ENCODE data around the gene MARCKS. TPM values are rescaled to one million over a fixed set of nuclear protein-coding genes. Genes with fewer than 3 reads are reported as not detected.

Gene MARCKS
- total RNA-seq, 1 experiment from 2014 or later: 35.3 TPM

DNA sequence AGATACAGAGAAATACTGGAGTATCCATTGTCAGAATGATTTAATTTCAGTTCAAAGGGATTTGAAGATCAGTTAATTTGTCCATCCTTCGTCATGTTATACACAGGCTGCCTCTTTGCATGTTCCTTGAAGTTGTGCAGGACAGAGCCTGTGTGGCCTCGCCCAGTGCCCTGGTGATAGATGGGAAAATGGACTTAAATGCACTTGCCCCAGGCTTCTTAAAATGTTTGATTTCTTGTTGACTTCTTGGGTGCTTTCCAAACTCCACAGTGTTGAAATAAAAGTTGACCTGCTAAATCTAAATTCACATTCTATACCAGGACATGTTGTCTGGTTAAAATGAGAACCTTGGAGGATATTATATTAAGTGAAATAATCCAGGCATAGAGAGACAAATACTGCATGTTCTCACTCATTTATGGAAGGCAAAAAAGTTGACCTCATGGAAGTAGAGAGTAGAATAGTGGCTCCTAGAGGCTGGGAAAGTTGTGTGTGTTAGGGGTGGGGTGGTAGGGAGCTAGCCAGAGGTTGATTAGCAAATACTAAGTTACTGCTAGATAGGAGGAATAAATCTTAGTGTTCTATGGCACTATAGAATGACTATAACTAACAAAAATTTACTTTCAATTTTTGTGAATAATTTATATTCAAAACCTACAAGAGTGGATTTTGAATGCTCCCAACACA lies 25.3 kb downstream of the MARCKS start:
- TF ChIP-seq TCF7L2 (IDR thresholded peaks at IDR 0.05; ENCODE audit: low read depth, low read length) (no peak), SIN3A (IDR thresholded peaks at IDR 0.05; ENCODE audit: borderline replicate concordance, insufficient read depth, low read depth, low read length) (no peak), POLR2AphosphoS5 (IDR thresholded peaks at IDR 0.05; ENCODE audit: low read depth, low read length) (no peak)
- TF ChIP-seq, protein P1, sequence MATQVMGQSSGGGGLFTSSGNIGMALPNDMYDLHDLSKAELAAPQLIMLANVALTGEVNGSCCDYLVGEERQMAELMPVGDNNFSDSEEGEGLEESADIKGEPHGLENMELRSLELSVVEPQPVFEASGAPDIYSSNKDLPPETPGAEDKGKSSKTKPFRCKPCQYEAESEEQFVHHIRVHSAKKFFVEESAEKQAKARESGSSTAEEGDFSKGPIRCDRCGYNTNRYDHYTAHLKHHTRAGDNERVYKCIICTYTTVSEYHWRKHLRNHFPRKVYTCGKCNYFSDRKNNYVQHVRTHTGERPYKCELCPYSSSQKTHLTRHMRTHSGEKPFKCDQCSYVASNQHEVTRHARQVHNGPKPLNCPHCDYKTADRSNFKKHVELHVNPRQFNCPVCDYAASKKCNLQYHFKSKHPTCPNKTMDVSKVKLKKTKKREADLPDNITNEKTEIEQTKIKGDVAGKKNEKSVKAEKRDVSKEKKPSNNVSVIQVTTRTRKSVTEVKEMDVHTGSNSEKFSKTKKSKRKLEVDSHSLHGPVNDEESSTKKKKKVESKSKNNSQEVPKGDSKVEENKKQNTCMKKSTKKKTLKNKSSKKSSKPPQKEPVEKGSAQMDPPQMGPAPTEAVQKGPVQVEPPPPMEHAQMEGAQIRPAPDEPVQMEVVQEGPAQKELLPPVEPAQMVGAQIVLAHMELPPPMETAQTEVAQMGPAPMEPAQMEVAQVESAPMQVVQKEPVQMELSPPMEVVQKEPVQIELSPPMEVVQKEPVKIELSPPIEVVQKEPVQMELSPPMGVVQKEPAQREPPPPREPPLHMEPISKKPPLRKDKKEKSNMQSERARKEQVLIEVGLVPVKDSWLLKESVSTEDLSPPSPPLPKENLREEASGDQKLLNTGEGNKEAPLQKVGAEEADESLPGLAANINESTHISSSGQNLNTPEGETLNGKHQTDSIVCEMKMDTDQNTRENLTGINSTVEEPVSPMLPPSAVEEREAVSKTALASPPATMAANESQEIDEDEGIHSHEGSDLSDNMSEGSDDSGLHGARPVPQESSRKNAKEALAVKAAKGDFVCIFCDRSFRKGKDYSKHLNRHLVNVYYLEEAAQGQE (IDR thresholded peaks at IDR 0.05; ENCODE audit: insufficient read depth in 1 of 2, low read depth in 2 of 2, low read length in 1 of 2): no peak
- TF ChIP-seq, protein P2, sequence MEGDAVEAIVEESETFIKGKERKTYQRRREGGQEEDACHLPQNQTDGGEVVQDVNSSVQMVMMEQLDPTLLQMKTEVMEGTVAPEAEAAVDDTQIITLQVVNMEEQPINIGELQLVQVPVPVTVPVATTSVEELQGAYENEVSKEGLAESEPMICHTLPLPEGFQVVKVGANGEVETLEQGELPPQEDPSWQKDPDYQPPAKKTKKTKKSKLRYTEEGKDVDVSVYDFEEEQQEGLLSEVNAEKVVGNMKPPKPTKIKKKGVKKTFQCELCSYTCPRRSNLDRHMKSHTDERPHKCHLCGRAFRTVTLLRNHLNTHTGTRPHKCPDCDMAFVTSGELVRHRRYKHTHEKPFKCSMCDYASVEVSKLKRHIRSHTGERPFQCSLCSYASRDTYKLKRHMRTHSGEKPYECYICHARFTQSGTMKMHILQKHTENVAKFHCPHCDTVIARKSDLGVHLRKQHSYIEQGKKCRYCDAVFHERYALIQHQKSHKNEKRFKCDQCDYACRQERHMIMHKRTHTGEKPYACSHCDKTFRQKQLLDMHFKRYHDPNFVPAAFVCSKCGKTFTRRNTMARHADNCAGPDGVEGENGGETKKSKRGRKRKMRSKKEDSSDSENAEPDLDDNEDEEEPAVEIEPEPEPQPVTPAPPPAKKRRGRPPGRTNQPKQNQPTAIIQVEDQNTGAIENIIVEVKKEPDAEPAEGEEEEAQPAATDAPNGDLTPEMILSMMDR (IDR thresholded peaks at IDR 0.05): no peak; the same call in 1 of the 2 replicates
- POLR2A ChIA-PET: no interaction called here
- no peak for ATAC-seq
- no peak overlapping the region for H3K27ac ChIP-seq (ENCODE audit: low read length)
- H3K4me1 ChIP-seq (ENCODE audit: control insufficient read depth, insufficient read depth, low read length): no peaks in the 10 kb centered on the region
- BruUV-seq (replicated peaks): no TSS peak
- intact Hi-C loops (cut with micrococcal nuclease; ENCODE audit: unreplicated experiment) (no loop called here), in situ Hi-C loops (cut with HindIII; ENCODE audit: low pct_unique_long_range_greater_than_20kb, low sequenced_read_pairs) (no loop called here)
- CTCF ChIA-PET: no interaction called here
- no peaks in the 10 kb centered on the region for H3K27me3 ChIP-seq (ENCODE audit: control insufficient read depth, insufficient read depth, low read length)
- no peak overlapping the region for H3K4me3 ChIP-seq (ENCODE audit: low read depth in 2 of 2, low read length in 2 of 2)
- no peaks in the 10 kb centered on the region for H3K9me3 ChIP-seq (ENCODE audit: control insufficient read depth, insufficient read depth, low read depth, low read length)
- DNase-seq (ENCODE audit: low read depth, low spot score): no peak
- H3K36me3 ChIP-seq (ENCODE audit: control insufficient read depth, insufficient read depth, low read length): no peaks in the 10 kb centered on the region

DNA sequence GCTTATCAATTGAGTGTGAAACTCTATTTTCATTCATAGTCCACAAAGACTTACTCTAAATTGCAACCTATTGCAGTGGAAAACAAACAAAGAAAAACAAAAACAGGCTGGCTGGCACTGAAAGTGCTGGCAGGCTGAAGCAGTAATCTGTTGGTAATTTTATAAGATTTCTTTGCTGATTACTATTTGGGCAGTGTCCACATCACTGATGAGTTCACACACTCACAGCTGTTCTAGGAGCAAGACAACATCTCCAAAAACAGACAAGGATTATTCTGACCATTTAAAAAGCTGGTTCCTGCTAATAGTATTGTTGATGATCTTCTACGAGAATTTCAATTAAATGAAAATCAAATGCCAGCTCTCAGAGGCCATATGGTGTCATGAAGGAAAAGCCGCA lies 26.9 kb downstream of the MARCKS start:
- Histone ChIP-seq H3K27me3 (ENCODE audit: control insufficient read depth, insufficient read depth, low read length) (no peaks in the 10 kb centered on the region), H3K4me1 (ENCODE audit: control insufficient read depth, insufficient read depth, low read length) (no peaks in the 10 kb centered on the region), H3K4me3 (ENCODE audit: low read depth in 2 of 2, low read length in 2 of 2) (no peak overlapping the region), H3K36me3 (ENCODE audit: control insufficient read depth, insufficient read depth, low read length) (no peaks in the 10 kb centered on the region), H3K27ac (ENCODE audit: low read length) (no peak overlapping the region), H3K9me3 (ENCODE audit: control insufficient read depth, insufficient read depth, low read depth, low read length) (no peaks in the 10 kb centered on the region)
- DNase-seq (ENCODE audit: low read depth, low spot score) (no peak), ATAC-seq (no peak)
- intact Hi-C loops (cut with micrococcal nuclease; ENCODE audit: unreplicated experiment): no loop called here
- ChIA-PET POLR2A (interaction anchor here (0.6 kb wide), 1 partner anchor 994 kb away, joined by 3 read pairs; no protein-coding TSS in a partner anchor), CTCF (no interaction called here)
- no TSS peak for BruUV-seq (replicated peaks)
- TF ChIP-seq TCF7L2 (IDR thresholded peaks at IDR 0.05; ENCODE audit: low read depth, low read length): no peak
- TF ChIP-seq SIN3A (IDR thresholded peaks at IDR 0.05; ENCODE audit: borderline replicate concordance, insufficient read depth, low read depth, low read length): no peak
- TF ChIP-seq, protein P2 (IDR thresholded peaks at IDR 0.05): no peak
- no peak for TF ChIP-seq POLR2AphosphoS5 (IDR thresholded peaks at IDR 0.05; ENCODE audit: low read depth, low read length)
- TF ChIP-seq, protein P1 (IDR thresholded peaks at IDR 0.05; ENCODE audit: insufficient read depth in 1 of 2, low read depth in 2 of 2, low read length in 1 of 2): no peak
- in situ Hi-C loops (cut with HindIII; ENCODE audit: low pct_unique_long_range_greater_than_20kb, low sequenced_read_pairs): no loop called here

Measured in Panc1 (cell line).